Neural progenitor cell (in vitro differentiated cells): ENCODE measurements around the gene MTNR1B. TPM values are rescaled to one million over a fixed set of nuclear protein-coding genes. Genes with fewer than 3 reads are reported as not detected.

ENCODE experiments used
- DNase-seq: peaks from one replicate; pipeline ENCODE4 v3.0.0-alpha.2; 2016; ENCODE audit warnings: low spot score
- H2AFZ ChIP-seq: fragments of 200-600 bp; sonication (generic); replicated peaks from 2 replicates; pipeline ENCODE4 v1.6.1; 2016; ENCODE audit warnings: antibody characterized with exemption
- H3F3A ChIP-seq: fragments of 200-600 bp; sonication (generic); 2 replicates; pipeline ENCODE4 v1.6.1; 2016; ENCODE audit warnings: antibody characterized with exemption, low read depth
- H3K27ac ChIP-seq: fragments of 200-600 bp; sonication (generic); 2 replicates; pipeline ENCODE4 v1.5.1; 2016; ENCODE audit warnings: mild to moderate bottlenecking
- H3K27me3 ChIP-seq: fragments of 200-600 bp; sonication (generic); 2 replicates; pipeline ENCODE4 v1.6.1; 2016; ENCODE audit warnings: mild to moderate bottlenecking, moderate library complexity
- H3K36me3 ChIP-seq: fragments of 200-600 bp; sonication (generic); 2 replicates; pipeline ENCODE4 v1.5.1; 2016
- H3K4me1 ChIP-seq: fragments of 200-600 bp; sonication (generic); 2 replicates; pipeline ENCODE4 v1.6.1; 2016; ENCODE audit warnings: mixed run types
- H3K4me2 ChIP-seq: fragments of 200-600 bp; sonication (generic); 2 replicates; pipeline ENCODE4 v1.6.1; 2016
- H3K4me3 ChIP-seq: fragments of 200-600 bp; sonication (generic); 2 replicates; pipeline ENCODE4 v1.5.1; 2016
- H3K79me2 ChIP-seq: fragments of 200-600 bp; sonication (generic); 2 replicates; pipeline ENCODE4 v1.6.1; 2016; ENCODE audit warnings: low read depth
- H3K9ac ChIP-seq: fragments of 200-600 bp; sonication (generic); 2 replicates; pipeline ENCODE4 v1.6.1; 2016
- H3K9me3 ChIP-seq: fragments of 200-600 bp; sonication (generic); 2 replicates; pipeline ENCODE4 v1.5.1; 2016; ENCODE audit warnings: low read depth
- H4K20me1 ChIP-seq: fragments of 200-600 bp; sonication (generic); 2 replicates; pipeline ENCODE4 v1.6.1; 2016; ENCODE audit warnings: low read depth
- H3K27ac Mint-ChIP-seq: 3 replicates; pipeline ENCODE4 v1.8.0; 2021; ENCODE audit warnings: mixed read lengths
- H3K27me3 Mint-ChIP-seq: 2 replicates; pipeline ENCODE4 v1.8.0; 2022; ENCODE audit warnings: low read depth, mild to moderate bottlenecking, inconsistent platforms, moderate library complexity, mixed read lengths; ENCODE audit not compliant: insufficient read depth
- H3K36me3 Mint-ChIP-seq: 3 replicates; pipeline ENCODE4 v1.8.0; 2021; ENCODE audit warnings: mixed read lengths
- H3K4me1 Mint-ChIP-seq: 3 replicates; pipeline ENCODE4 v1.8.0; 2021; ENCODE audit warnings: mixed read lengths
- H3K4me3 Mint-ChIP-seq: 3 replicates; pipeline ENCODE4 v1.8.0; 2021; ENCODE audit warnings: mild to moderate bottlenecking, moderate library complexity, mixed read lengths
- H3K9me3 Mint-ChIP-seq: 3 replicates; pipeline ENCODE4 v1.8.0; 2020; ENCODE audit warnings: mixed read lengths
- EZH2 ChIP-seq: fragments of 200-600 bp; sonication (generic); IDR thresholded peaks from 2 replicates; pipeline ENCODE4 v1.6.1; 2017; ENCODE audit warnings: antibody characterized with exemption, mild to moderate bottlenecking, moderate library complexity
- EZH2phosphoT487 ChIP-seq: fragments of 200-600 bp; sonication (generic); IDR thresholded peaks from 2 replicates; pipeline ENCODE4 v1.6.1; 2017; ENCODE audit warnings: antibody characterized with exemption
- total RNA-seq: library from RNA; depleted of rRNA; stranded (reverse); fragments of >200 nt; gene quantifications from 2 replicates; pipeline ENCODE4 v1.2.3, GENCODE V29; 2015; ENCODE audit warnings: low replicate concordance
- TF ChIP-seq, protein P1 (sequence below): fragments of 200-600 bp; sonication (generic); IDR thresholded peaks from 2 replicates; pipeline ENCODE4 v1.5.1; 2017; ENCODE audit warnings: antibody characterized with exemption, mild to moderate bottlenecking

The MTNR1B gene
- total RNA-seq, 1 donor from 2014 or later: not detected

DNA sequence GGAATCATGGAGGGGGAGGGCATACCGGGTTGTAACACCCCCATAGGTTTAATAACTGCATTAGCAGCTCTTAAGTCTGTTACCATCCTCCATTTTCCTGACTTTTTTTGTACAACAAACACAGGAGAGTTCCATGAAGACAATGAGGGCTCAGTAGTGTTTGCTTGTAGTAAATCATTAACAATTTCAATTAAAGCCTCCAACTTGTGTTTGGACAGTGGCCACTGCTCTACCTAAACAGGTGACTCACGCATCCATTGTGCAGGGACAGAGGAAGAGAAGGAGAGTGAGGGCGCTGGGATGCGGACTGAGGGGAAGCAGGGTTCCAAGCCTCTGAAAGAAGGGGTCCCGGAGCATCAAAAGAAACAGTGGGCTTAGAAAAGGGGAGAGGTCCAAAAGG is 21.3 kb upstream of the MTNR1B start:
- Histone ChIP-seq H3K4me2 (no peak overlapping the region), H3K79me2 (no peaks in the 10 kb centered on the region), H3K27me3 (no peaks in the 10 kb centered on the region), H3K4me1 (no peaks in the 10 kb centered on the region), H3K36me3 (no peaks in the 10 kb centered on the region), H3K9ac (no peak overlapping the region), H3K27ac (no peak overlapping the region), H3K9me3 (no peaks in the 10 kb centered on the region), H2AFZ (no peak overlapping the region), H4K20me1 (no peaks in the 10 kb centered on the region), H3F3A (no peaks in the 10 kb centered on the region), H3K4me3 (no peak overlapping the region)
- Mint-ChIP-seq H3K36me3 (no peaks in the 10 kb centered on the region), H3K27ac (no peak overlapping the region), H3K9me3 (peaks cover 18% of the 10 kb centered on the region), H3K4me1 (no peaks in the 10 kb centered on the region), H3K4me3 (no peak overlapping the region), H3K27me3 (peaks cover 7% of the 10 kb centered on the region)
- TF ChIP-seq EZH2phosphoT487: no peak
- no peak for TF ChIP-seq EZH2
- TF ChIP-seq, protein P1, sequence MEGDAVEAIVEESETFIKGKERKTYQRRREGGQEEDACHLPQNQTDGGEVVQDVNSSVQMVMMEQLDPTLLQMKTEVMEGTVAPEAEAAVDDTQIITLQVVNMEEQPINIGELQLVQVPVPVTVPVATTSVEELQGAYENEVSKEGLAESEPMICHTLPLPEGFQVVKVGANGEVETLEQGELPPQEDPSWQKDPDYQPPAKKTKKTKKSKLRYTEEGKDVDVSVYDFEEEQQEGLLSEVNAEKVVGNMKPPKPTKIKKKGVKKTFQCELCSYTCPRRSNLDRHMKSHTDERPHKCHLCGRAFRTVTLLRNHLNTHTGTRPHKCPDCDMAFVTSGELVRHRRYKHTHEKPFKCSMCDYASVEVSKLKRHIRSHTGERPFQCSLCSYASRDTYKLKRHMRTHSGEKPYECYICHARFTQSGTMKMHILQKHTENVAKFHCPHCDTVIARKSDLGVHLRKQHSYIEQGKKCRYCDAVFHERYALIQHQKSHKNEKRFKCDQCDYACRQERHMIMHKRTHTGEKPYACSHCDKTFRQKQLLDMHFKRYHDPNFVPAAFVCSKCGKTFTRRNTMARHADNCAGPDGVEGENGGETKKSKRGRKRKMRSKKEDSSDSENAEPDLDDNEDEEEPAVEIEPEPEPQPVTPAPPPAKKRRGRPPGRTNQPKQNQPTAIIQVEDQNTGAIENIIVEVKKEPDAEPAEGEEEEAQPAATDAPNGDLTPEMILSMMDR: no peak
- no peak for DNase-seq

GRCh38 chr11:92954003-92954402 is 15.4 kb upstream of the MTNR1B start:
- Histone ChIP-seq H3F3A (no peaks in the 10 kb centered on the region), H3K4me3 (no peak overlapping the region), H3K9ac (no peak overlapping the region), H4K20me1 (no peaks in the 10 kb centered on the region), H3K4me1 (peaks cover 7% of the 10 kb centered on the region), H3K27me3 (no peaks in the 10 kb centered on the region), H3K4me2 (no peak overlapping the region), H3K79me2 (no peaks in the 10 kb centered on the region), H3K27ac (no peak overlapping the region), H3K9me3 (no peaks in the 10 kb centered on the region), H3K36me3 (no peaks in the 10 kb centered on the region), H2AFZ (no peak overlapping the region)
- Mint-ChIP-seq H3K27ac (no peak overlapping the region), H3K4me1 (no peaks in the 10 kb centered on the region), H3K27me3 (peaks cover 2% of the 10 kb centered on the region), H3K9me3 (peaks cover 5% of the 10 kb centered on the region), H3K4me3 (no peak overlapping the region), H3K36me3 (no peaks in the 10 kb centered on the region)
- TF ChIP-seq EZH2phosphoT487: no peak
- TF ChIP-seq, protein P1: no peak
- TF ChIP-seq EZH2: no peak
- no peak for DNase-seq

DNA sequence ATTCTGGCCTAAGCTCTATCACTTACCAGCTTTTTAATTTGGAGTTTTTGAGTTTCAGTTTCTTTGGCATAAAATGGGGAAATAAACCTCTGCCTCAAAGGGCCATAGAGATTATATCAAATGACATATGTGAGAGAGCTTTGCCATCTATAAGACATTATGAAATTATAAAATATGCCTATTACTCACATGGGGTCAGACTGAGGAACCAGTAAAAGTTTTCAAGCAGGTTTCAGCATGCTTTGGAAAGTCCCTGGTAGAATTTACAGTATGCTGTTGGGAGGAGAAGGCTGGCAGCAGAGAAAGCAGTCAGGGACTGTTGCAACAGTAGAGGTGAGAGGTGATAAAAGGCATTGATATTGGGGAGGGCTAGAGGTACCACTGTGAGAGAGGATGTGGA is 13.6 kb upstream of the MTNR1B start:
- H3K27me3 Mint-ChIP-seq: no peaks in the 10 kb centered on the region

More for the DNA sequence above, 13.6 kb upstream of the MTNR1B start:
- H3K36me3 Mint-ChIP-seq: no peaks in the 10 kb centered on the region
- no peak overlapping the region for H3K27ac Mint-ChIP-seq
- H3K9me3 Mint-ChIP-seq: no peaks in the 10 kb centered on the region
- no peaks in the 10 kb centered on the region for H3K4me1 Mint-ChIP-seq
- TF ChIP-seq EZH2phosphoT487 (no peak), EZH2 (no peak)
- TF ChIP-seq, protein P1: no peak
- H3K4me3 Mint-ChIP-seq: no peak overlapping the region
- Histone ChIP-seq H3K9me3 (no peaks in the 10 kb centered on the region), H3K4me1 (peaks cover 11% of the 10 kb centered on the region), H2AFZ (no peak overlapping the region), H3K79me2 (no peaks in the 10 kb centered on the region), H3K9ac (no peak overlapping the region), H3K36me3 (no peaks in the 10 kb centered on the region), H3F3A (no peaks in the 10 kb centered on the region), H3K27ac (no peak overlapping the region), H4K20me1 (no peaks in the 10 kb centered on the region), H3K4me2 (no peak overlapping the region), H3K27me3 (no peaks in the 10 kb centered on the region), H3K4me3 (no peak overlapping the region)
- no peak for DNase-seq
